ENCODE data around the gene LRRK1. TPM values are rescaled to one million over a fixed set of nuclear protein-coding genes. Genes with fewer than 3 reads are reported as not detected.

LRRK1 gene
- 5.9 to 7.6 TPM (median 6.3 TPM) in 3 replicates for total RNA-seq (2021)
- Bru-seq, nascent RNA: percentile 36 among the genes with signal in this experiment
- long read RNA-seq, experiment 1, full-length matches to known transcripts: 3 of 13 reads
- long read RNA-seq, experiment 1, partial matches to known transcripts: 3 of 13 reads
- long read RNA-seq, experiment 1, other reads (novel, unspliced or antisense): 7 of 13 reads
- long read RNA-seq, experiment 2, partial matches to known transcripts: 9 of 10 reads
- long read RNA-seq, experiment 2, other reads (novel, unspliced or antisense): 1 of 10 reads
- long read RNA-seq, experiment 3, partial matches to known transcripts: 1 of 2 reads
- long read RNA-seq, experiment 3, other reads (novel, unspliced or antisense): 1 of 2 reads

- peak; percentile 19 for ATAC-seq
- peaks cover 61% of the 10 kb centered on the region for H3K27me3 Mint-ChIP-seq (ENCODE audit: low read depth)
- ChIA-PET CTCF (interaction anchor here (0.8 to 10.6 kb wide), 23 partner anchors 9 to 339 kb away, joined by 3 to 253 read pairs (median 6); partner anchors contain the start of gene ALDH1A3), POLR2A (interaction anchor here (1.8 kb wide), 1 partner anchor 89 kb away, joined by 11 read pairs; no protein-coding TSS in a partner anchor)
- peak; percentile 50 for DNase-seq (ENCODE audit: low spot score)
- no peak within 1 kb of the TSS for H3K27ac Mint-ChIP-seq
- peaks cover 18% of the 10 kb centered on the region for H3K4me1 Mint-ChIP-seq
- peaks cover 5% of the 10 kb centered on the region; the same call in 1 of the 2 replicates for H3K36me3 Mint-ChIP-seq
- H3K9me3 Mint-ChIP-seq: no peaks in the 10 kb centered on the region
- peak within 1 kb of the TSS; percentile 71 for H3K4me3 Mint-ChIP-seq
- no peak for TF ChIP-seq OVOL2 (CRISPR knock-in tag; IDR thresholded peaks at IDR 0.05; ENCODE audit: borderline replicate concordance)
- no peak for TF ChIP-seq RELA (CRISPR knock-in tag; IDR thresholded peaks at IDR 0.05; ENCODE audit: borderline replicate concordance)
- peak; percentile 6; the same call in 1 of the 2 replicates for TF ChIP-seq PRDM15 (CRISPR knock-in tag; IDR thresholded peaks at IDR 0.05)
- no peak for TF ChIP-seq ZNF416 (CRISPR knock-in tag; IDR thresholded peaks at IDR 0.05)
- TF ChIP-seq EMX1 (CRISPR knock-in tag; IDR thresholded peaks at IDR 0.05): no peak
- peak; percentile 22; the same call in 1 of the 2 replicates for TF ChIP-seq MAX (CRISPR knock-in tag; IDR thresholded peaks at IDR 0.05)
- no peak for TF ChIP-seq ARID4B (CRISPR knock-in tag; IDR thresholded peaks at IDR 0.05; ENCODE audit: borderline replicate concordance)
- TF ChIP-seq KAT7 (CRISPR knock-in tag; IDR thresholded peaks at IDR 0.05; ENCODE audit: borderline replicate concordance): no peak
- no peak for TF ChIP-seq SMAD4 (CRISPR knock-in tag; IDR thresholded peaks at IDR 0.05)
- no peak for TF ChIP-seq ZNF138 (CRISPR knock-in tag; conservative IDR thresholded peaks at IDR 0.05)
- TF ChIP-seq TEAD4 (CRISPR knock-in tag; IDR thresholded peaks at IDR 0.05): no peak
- TF ChIP-seq TP53 (CRISPR knock-in tag; IDR thresholded peaks at IDR 0.05): no peak
- no peak for TF ChIP-seq AR (CRISPR knock-in tag; IDR thresholded peaks at IDR 0.05)
- 0 out of 2 replicates have a peak, but pooled peaks have one; percentile 46 for TF ChIP-seq ETV6 (CRISPR knock-in tag; IDR thresholded peaks at IDR 0.05)
- no peak for TF ChIP-seq NR1H2 (CRISPR knock-in tag; IDR thresholded peaks at IDR 0.05)
- no peak for TF ChIP-seq NR3C1 (CRISPR knock-in tag; conservative IDR thresholded peaks at IDR 0.05; ENCODE audit: low read depth)
- TF ChIP-seq FOXK1 (CRISPR knock-in tag; IDR thresholded peaks at IDR 0.05): 0 out of 2 replicates have a peak, but pooled peaks have one; percentile 14
- no peak for TF ChIP-seq ZNF121 (CRISPR knock-in tag; IDR thresholded peaks at IDR 0.05)
- TF ChIP-seq PREB (CRISPR knock-in tag; IDR thresholded peaks at IDR 0.05; ENCODE audit: borderline replicate concordance): no peak
- TF ChIP-seq ATF3 (CRISPR knock-in tag; conservative IDR thresholded peaks at IDR 0.05): no peak
- no peak for TF ChIP-seq USF2 (CRISPR knock-in tag; IDR thresholded peaks at IDR 0.05)
- 0 out of 2 replicates have a peak, but pooled peaks have one; percentile 19 for TF ChIP-seq FOXP1 (CRISPR knock-in tag; IDR thresholded peaks at IDR 0.05; ENCODE audit: borderline replicate concordance)
Observed at GRCh38 chr15:100918690-100919480, at the start of gene LRRK1. TSS of gene LRRK1 (plus strand) at chr15:100919357. CDS start at chr15:100924633, 5,276 bp downstream.

Data from WTC11 (cell line).